ENCODE results near the gene CARTPT.

DNA sequence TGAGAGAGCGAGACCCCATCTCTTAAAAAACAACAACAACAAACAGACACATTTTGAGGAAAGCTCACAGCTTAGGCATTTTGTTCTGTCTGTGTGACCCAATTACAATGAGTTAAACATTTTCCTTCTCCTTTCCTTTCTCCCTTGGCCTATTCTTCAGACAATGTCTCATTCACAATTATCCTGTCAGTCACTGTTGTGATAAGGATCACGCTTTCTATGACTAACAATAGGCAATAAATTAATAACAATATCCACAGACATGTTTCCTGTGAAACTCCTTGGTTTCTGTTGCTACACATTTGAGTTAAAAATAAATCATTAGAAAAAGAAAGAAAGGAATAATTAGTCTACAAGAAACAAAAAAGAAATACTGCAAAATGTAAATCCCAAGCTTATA lies 19.8 kb upstream of the CARTPT start:
- TF ChIP-seq MXI1 (IDR thresholded peaks at IDR 0.05; ENCODE audit: low read depth, low read length): no peak
- no peak for TF ChIP-seq POLR2AphosphoS5 (IDR thresholded peaks at IDR 0.05; ENCODE audit: low read length)
- no peak for TF ChIP-seq PAX5 (IDR thresholded peaks at IDR 0.05; ENCODE audit: borderline replicate concordance, low read depth, low read length)
- no peak for TF ChIP-seq CHD4 (IDR thresholded peaks at IDR 0.05)
- TF ChIP-seq CBFB (IDR thresholded peaks at IDR 0.05; ENCODE audit: low read depth): no peak
- TF ChIP-seq SMARCA5 (IDR thresholded peaks at IDR 0.05): no peak
- TF ChIP-seq, protein P1, sequence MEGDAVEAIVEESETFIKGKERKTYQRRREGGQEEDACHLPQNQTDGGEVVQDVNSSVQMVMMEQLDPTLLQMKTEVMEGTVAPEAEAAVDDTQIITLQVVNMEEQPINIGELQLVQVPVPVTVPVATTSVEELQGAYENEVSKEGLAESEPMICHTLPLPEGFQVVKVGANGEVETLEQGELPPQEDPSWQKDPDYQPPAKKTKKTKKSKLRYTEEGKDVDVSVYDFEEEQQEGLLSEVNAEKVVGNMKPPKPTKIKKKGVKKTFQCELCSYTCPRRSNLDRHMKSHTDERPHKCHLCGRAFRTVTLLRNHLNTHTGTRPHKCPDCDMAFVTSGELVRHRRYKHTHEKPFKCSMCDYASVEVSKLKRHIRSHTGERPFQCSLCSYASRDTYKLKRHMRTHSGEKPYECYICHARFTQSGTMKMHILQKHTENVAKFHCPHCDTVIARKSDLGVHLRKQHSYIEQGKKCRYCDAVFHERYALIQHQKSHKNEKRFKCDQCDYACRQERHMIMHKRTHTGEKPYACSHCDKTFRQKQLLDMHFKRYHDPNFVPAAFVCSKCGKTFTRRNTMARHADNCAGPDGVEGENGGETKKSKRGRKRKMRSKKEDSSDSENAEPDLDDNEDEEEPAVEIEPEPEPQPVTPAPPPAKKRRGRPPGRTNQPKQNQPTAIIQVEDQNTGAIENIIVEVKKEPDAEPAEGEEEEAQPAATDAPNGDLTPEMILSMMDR (IDR thresholded peaks at IDR 0.05 in 2 of 3, conservative IDR thresholded peaks at IDR 0.05 in 1 of 3; ENCODE audit: control insufficient read depth in 2 of 3, extremely low read depth in 1 of 3, insufficient read depth in 1 of 3, low read depth in 3 of 3, low read length in 3 of 3): no peak
- TF ChIP-seq EP300 (IDR thresholded peaks at IDR 0.05; ENCODE audit: borderline replicate concordance in 1 of 2, control insufficient read depth in 1 of 2, low read depth in 2 of 2, low read length in 2 of 2): no peak
- TF ChIP-seq, protein P2, sequence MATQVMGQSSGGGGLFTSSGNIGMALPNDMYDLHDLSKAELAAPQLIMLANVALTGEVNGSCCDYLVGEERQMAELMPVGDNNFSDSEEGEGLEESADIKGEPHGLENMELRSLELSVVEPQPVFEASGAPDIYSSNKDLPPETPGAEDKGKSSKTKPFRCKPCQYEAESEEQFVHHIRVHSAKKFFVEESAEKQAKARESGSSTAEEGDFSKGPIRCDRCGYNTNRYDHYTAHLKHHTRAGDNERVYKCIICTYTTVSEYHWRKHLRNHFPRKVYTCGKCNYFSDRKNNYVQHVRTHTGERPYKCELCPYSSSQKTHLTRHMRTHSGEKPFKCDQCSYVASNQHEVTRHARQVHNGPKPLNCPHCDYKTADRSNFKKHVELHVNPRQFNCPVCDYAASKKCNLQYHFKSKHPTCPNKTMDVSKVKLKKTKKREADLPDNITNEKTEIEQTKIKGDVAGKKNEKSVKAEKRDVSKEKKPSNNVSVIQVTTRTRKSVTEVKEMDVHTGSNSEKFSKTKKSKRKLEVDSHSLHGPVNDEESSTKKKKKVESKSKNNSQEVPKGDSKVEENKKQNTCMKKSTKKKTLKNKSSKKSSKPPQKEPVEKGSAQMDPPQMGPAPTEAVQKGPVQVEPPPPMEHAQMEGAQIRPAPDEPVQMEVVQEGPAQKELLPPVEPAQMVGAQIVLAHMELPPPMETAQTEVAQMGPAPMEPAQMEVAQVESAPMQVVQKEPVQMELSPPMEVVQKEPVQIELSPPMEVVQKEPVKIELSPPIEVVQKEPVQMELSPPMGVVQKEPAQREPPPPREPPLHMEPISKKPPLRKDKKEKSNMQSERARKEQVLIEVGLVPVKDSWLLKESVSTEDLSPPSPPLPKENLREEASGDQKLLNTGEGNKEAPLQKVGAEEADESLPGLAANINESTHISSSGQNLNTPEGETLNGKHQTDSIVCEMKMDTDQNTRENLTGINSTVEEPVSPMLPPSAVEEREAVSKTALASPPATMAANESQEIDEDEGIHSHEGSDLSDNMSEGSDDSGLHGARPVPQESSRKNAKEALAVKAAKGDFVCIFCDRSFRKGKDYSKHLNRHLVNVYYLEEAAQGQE (IDR thresholded peaks at IDR 0.05; ENCODE audit: low read depth, low read length): no peak
- TF ChIP-seq POLR2A (IDR thresholded peaks at IDR 0.05; ENCODE audit: low read depth, low read length): no peak
- TF ChIP-seq ESRRA (IDR thresholded peaks at IDR 0.05; ENCODE audit: low read length): no peak
- TF ChIP-seq EZH2 (IDR thresholded peaks at IDR 0.05; ENCODE audit: borderline replicate concordance, control insufficient read depth, low read depth, low read length): no peak
- no peak for TF ChIP-seq NFYA (IDR thresholded peaks at IDR 0.05; ENCODE audit: borderline replicate concordance, low read depth, low read length)
- TF ChIP-seq PML (IDR thresholded peaks at IDR 0.05; ENCODE audit: low read length): no peak

Measured in GM12878 (cell line).